Upper lobe of left lung (tissue), 4 donors: ENCODE results near the gene PLSCR3.

ENCODE experiments used
- EP300 ChIP-seq, 4 donors: sonication (generic); formaldehyde crosslinking; IDR thresholded peaks; one replicate each; pipeline ENCODE4 v1.5.1; 2017; ENCODE audit warnings: antibody characterized with exemption in 4 of 4, control low read depth in 2 of 4
- POLR2A ChIP-seq, 4 donors: fragments of 450-650 bp; IDR thresholded peaks; one replicate each; pipeline ENCODE4 v1.5.1; 2016 to 2017; ENCODE audit warnings: antibody characterized with exemption in 4 of 4, mild to moderate bottlenecking in 2 of 4
- POLR2AphosphoS5 ChIP-seq, 2 donors: sonication (generic); formaldehyde crosslinking; IDR thresholded peaks; one replicate each; pipeline ENCODE4 v1.5.1; 2017; ENCODE audit warnings: antibody characterized with exemption in 2 of 2
- TF ChIP-seq, protein P1 (sequence below), 6 experiments: fragments of 450-650 bp in 4 of 6; fragments of 200-600 bp in 2 of 6; sonication (generic) in 2 of 6; IDR thresholded peaks; one replicate each; pipeline ENCODE4 v1.5.1; 2016 to 2019; ENCODE audit warnings: antibody characterized with exemption in 6 of 6

DNA sequence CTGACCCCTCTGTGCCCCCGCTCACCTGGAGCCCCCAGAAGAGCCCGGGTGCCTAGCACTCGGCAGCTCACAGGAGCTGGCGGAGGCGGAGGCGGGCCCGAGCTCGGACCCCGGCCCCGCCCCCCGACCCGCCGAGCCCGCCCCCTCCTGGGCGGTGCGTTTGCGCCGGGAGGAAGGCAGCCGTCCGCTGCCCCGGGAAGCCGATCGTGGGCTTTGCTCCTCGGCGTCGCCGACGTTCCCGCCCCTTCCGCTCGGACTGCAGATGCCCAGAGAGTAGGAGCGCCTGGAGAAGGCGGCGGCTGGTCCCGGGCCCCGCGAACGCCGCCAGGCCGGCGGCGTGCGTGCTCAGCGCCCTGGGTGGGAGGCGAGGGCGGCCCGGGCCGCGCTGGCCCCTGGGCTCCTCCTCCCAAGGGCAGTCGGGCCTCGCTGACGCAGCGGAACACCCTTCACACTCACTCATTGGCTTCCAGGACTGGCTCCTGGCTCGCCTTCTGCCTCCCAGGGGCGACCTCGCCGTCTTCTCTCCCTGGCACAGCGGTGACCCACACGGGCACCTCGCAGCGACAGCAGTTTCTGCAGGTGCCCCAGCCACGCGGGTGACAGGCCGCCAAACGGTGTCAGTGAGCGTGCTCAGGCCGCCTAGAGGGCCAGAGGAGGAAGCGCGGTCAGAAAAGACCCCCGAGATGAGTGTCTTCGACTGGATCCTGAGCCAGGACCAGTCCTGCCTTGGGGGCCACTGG, at the start of gene PLSCR3:
- TF ChIP-seq, protein P1, sequence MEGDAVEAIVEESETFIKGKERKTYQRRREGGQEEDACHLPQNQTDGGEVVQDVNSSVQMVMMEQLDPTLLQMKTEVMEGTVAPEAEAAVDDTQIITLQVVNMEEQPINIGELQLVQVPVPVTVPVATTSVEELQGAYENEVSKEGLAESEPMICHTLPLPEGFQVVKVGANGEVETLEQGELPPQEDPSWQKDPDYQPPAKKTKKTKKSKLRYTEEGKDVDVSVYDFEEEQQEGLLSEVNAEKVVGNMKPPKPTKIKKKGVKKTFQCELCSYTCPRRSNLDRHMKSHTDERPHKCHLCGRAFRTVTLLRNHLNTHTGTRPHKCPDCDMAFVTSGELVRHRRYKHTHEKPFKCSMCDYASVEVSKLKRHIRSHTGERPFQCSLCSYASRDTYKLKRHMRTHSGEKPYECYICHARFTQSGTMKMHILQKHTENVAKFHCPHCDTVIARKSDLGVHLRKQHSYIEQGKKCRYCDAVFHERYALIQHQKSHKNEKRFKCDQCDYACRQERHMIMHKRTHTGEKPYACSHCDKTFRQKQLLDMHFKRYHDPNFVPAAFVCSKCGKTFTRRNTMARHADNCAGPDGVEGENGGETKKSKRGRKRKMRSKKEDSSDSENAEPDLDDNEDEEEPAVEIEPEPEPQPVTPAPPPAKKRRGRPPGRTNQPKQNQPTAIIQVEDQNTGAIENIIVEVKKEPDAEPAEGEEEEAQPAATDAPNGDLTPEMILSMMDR (IDR thresholded peaks at IDR 0.05), result peak in 4 of 6 experiments; percentile 32 to 68 (median 53)
- peak in 3 of 4 donors; percentile 50 to 96 (median 89) for TF ChIP-seq POLR2A (IDR thresholded peaks at IDR 0.05)
- peak; percentile 70 to 94 for TF ChIP-seq POLR2AphosphoS5 (IDR thresholded peaks at IDR 0.05)
- no peak for TF ChIP-seq EP300 (IDR thresholded peaks at IDR 0.05)
